H1 (cell line): ENCODE results near the gene KSR2. TPM values are rescaled to one million over a fixed set of nuclear protein-coding genes. Genes with fewer than 3 reads are reported as not detected.

Experiments
- EGR1 ChIP-seq: IDR thresholded peaks from 2 replicates; pipeline ENCODE4 v1.6.1; 2011; ENCODE audit warnings: low read depth, low read length, borderline replicate concordance
- EP300 ChIP-seq, 2 experiments: IDR thresholded peaks; 1 replicate in 1 of 2; 2 replicates in 1 of 2; pipeline ENCODE4 v1.6.1; 2011 to 2012; ENCODE audit warnings: low read depth in 2 of 2, low read length in 2 of 2, mild to moderate bottlenecking in 2 of 2, borderline replicate concordance in 1 of 2, inconsistent platforms in 1 of 2, moderate library complexity in 1 of 2
- TCF12 ChIP-seq: IDR thresholded peaks from 2 replicates; pipeline ENCODE4 v1.6.1; 2011; ENCODE audit warnings: low read depth, mild to moderate bottlenecking, low read length
- polyA plus RNA-seq, 7 experiments: library from polyadenylated mRNA; depleted of rRNA in 3 of 7; stranded (reverse) in 5 of 7; unstranded in 2 of 7; fragments of >200 nt in 5 of 7; fragments of 200-250 nt in 2 of 7; gene quantifications; 1 replicate in 5 of 7; 2 replicates in 1 of 7; 4 replicates in 1 of 7; pipeline versions ENCODE4 v1.2.1 to v1.2.3, GENCODE V29; 2011 to 2013; ENCODE audit warnings: missing spikeins in 2 of 7, mixed read lengths in 2 of 7
- total RNA-seq: library from RNA; stranded (reverse); fragmentation: NEBNext Ultra II Directional; extraction: Animal tissue kit (Norgen Biotek cat#: 25700); gene quantifications from 2 replicates; pipeline ENCODE4 v1.2.1, GENCODE V29; 2021

The KSR2 gene
- total and polyA plus RNA-seq, 2 of the 8 experiments (the other 6 are each of a cell fraction or from before 2014, with no cell fraction given), result 0.74 to 2.2 TPM

DNA sequence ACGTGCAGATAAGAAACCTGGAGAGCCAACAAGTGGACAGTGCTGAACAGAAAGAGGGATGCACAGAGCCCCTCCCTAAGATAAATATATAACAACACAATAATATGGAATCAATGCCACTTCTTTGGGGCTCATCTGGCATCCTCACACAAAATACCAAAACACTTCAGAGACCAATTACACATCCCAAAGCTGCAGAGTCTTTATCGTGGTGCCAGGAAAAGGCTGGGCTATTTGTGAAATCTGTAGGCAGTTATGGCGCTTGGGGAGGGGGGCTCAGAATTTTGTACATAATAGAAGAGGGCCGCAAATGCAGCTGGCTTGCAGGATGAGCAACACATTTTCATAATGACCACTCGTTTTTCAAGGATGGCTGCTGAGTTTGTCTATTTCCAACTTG, 446.9 kb downstream of the KSR2 start (continued):
- TF ChIP-seq EP300 (IDR thresholded peaks at IDR 0.05; ENCODE audit: borderline replicate concordance in 1 of 2, low read depth in 2 of 2, low read length in 2 of 2), result no peak
- TF ChIP-seq TCF12, result no peak
- no peak for TF ChIP-seq EGR1
- TF ChIP-seq, all 59 proteins: peak for 0
